Measurements from ENCODE around the gene KRTAP10-9.
"Not testable (repeated sequence)": the region's sequence is repeated elsewhere in the genome, so short reads cannot be mapped to it uniquely, and the experiment has no call there.

Gene KRTAP10-9

DNA sequence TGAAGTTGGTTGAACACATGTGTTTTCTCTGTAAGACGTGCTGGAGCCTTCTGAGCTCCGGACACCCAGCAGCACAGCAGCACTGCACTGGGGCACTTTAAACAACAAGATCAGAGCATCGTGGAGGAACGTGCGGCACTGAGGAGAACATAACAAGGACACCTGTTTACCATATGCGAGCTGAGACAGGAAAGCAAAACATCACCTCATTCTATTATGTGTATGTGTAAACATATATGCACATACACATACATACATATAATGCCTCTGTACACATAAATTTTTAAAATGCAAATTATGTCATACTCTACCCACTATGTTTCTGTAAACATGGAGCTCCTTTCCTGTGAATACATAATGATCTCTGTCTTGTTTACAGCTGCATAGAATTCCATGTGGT is 31.4 kb upstream of the KRTAP10-9 start:
- no peak for DNase-seq (ENCODE audit: low read depth in 2 of 2)

DNA sequence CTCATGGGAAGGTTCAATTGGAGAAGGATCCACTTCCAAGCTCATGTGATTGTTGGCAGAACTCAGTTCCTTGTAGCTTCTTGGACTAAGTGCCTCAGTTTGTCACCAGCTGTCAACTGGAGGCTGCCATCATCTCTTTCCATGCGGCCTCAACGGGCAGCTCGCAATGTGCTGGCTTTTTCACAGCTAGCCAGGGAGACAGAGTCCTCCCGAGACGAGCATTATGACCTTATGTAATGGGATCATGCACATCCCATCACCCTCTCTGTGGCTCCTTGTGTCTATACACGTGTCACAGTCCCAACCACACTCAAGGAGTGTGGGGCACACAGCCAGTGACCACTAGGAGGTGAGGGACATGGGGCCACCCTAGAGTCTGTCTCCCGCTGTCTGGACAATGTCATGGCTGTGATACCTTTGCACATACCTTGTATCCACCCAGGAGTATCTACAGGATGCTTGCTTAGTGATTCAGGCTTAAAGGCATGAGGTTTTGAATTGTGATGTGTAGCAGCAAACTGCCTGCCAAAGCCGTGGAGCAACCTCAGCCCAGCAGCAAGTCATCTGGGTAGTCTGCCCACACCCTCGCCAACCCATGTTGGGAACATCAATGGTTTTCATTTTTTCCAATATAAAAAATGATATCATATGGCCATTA is 30.7 kb upstream of the KRTAP10-9 start:
- DNase-seq (ENCODE audit: low read depth in 2 of 2) = no peak

DNA sequence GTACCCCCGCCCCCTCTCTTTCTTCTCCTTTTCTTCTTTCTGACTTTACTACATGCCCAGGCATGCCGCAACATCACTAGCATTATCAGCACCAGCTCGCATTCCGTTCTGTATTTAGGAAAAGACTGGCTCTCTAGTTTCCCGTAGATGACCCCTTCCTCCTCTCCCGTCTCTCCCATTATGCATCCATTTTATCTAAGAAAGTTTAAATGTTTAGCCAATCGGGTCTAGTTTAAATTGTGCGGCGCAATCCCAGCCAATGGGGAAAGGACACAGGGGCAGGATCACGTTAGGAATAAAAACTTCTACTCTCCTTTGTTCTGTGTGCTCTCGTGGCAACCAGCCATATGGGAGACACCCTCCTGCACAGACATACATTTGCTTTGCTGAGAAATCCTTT is 28.8 kb upstream of the KRTAP10-9 start:
- DNase-seq (ENCODE audit: low read depth in 2 of 2) = no peak

DNA sequence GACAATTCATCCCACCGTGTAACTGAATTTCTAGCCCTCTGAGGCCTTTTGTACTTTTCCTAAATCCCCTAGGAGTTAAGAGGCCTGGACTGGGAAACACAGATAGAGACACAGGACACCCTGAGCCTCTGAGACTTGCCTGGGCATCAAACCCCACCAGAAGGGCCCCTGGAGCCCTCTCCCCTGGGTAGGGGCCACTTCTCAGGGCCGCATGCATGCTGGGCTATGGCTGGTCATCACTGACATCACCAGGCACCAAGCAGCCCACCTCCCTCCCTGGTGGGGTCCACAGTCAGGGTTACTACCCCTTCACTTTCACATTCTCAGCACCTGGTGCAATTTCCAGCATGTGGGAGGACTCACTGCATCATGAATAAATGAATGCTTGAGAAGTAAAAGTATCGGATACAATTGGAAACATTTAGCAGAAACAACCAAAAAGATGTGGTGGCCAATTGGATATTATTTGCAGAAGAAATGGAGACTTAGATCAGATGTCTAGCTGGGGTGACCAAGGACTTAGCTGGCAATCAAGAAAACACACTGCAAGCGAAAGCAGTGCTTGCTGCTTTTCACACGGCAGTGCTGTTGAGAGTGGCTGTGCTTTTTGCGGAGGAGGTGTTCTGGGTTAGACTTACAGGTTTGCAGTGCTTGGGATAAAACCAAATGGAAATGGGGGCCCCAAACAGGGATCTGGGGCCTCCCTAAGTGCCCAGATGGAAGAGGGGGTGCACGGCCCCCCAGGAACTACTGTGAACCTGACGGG is 27.4 kb upstream of the KRTAP10-9 start:
- DNase-seq (ENCODE audit: low read depth in 2 of 2) = no peak

DNA sequence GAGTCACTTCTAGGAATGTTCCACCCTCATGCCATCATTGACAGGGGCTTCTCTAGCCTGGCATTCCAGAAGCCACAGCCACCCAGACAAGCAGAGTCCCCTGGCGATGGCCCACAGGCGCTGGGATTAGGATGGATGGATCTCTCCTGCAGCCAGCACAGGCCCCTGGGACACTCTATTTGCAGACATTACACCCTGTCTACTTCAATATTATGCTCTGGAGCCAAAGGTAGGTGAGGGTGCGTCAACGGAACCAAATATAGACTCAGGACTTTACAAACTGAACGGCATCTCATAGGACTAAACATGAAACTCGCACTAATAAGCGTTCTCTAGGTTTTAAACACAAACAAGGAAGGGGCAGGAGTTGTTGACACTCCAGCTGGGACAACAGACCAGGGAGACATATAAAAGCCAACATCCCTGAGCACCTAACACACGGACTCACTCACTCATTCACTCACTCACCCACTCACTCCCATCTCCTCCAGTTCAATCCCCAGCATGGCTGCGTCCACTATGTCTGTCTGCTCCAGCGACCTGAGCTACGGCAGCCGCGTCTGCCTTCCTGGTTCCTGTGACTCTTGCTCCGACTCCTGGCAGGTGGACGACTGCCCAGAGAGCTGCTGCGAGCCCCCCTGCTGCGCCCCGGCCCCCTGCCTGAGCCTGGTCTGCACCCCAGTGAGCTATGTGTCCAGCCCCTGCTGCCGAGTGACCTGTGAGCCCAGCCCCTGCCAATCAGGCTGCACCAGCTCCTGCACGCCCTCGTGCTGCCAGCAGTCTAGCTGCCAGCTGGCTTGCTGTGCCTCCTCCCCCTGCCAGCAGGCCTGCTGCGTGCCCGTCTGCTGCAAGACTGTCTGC is 26.5 kb upstream of the KRTAP10-9 start, which contains the start of gene KRTAP10-7:
Gene KRTAP10-7, plus strand, starts transcription at position 480 of the 861 bp plus-strand sequence. Its CDS starts 25 bp downstream, at position 505.
- DNase-seq (ENCODE audit: low read depth in 2 of 2) = not testable (repeated sequence)

DNA sequence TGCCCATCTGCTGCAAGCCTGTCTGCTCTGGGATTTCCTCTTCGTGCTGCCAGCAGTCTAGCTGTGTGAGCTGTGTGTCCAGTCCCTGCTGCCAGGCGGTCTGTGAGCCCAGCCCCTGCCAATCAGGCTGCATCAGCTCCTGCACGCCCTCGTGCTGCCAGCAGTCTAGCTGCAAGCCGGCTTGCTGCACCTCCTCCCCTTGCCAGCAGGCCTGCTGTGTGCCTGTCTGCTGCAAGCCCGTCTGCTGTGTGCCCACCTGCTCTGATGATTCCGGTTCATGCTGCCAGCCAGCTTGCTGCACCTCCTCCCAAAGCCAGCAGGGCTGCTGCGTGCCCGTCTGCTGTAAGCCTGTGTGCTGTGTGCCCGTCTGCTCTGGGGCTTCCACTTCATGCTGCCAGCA is 25.8 kb upstream of the KRTAP10-9 start:
- not testable (repeated sequence) for DNase-seq (ENCODE audit: low read depth in 2 of 2)

DNA sequence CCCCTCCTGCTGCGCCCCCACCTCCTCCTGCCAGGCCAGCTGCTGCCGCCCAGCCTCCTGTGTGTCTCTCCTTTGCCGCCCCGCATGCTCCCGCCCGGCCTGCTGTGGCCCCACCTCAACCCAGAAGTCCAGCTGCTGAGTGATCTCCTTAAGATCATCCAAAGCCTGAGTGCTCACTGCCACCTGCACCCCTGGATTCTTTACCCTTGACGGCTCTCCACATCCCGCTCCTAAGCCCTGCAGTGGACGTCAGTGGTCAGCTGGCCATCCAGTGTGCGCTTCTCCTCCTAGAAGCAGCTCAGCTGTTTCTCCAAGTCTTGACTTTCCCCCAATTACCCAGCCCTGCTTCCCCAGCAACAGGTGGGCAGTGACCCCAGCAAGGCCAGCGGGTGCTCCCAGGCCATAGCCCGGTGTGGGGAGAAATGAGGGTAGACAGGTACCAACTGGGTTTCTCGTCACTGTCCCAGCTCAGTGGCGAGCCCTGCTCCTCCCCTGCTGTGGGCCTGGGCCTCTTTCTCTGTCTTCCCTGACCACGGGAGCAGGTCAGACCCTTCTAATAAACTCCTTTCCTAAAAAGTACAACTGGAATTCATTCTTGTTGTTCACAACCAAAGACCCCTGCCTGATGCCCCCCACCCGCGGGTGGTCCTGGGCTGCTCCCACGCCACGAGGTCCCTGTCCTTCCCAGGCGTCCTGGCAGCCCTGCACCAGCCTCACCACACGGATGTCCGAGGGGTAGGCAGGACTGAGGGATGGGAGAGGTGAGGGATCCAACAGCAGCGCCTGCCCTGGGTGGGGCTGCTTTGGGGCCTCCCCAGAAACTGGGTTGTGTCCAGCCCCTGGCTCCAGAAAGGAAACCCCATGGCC is 25.1 kb upstream of the KRTAP10-9 start:
- DNase-seq (ENCODE audit: low read depth in 2 of 2) = no peak

DNA sequence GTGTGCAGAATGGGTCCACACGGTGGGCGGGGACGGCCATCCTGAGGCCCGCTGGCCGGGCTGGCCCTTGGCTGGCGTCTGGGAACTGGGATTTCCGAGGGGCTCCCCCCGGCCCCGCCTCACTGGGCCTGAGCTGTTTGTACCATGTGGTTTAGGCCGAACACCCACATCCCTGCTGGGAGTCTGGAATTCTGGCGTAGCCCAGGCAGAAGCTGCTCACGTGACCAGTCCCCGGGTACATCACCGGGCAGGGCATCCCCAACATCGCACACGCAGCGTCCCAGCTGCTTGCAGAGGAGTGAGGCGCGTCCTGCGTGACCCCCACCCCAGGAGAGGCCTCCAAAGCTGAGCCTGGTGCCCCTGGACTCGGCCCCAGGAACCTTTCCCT is 24.4 kb upstream of the KRTAP10-9 start:
- DNase-seq (ENCODE audit: low read depth in 2 of 2) = no peak

DNA sequence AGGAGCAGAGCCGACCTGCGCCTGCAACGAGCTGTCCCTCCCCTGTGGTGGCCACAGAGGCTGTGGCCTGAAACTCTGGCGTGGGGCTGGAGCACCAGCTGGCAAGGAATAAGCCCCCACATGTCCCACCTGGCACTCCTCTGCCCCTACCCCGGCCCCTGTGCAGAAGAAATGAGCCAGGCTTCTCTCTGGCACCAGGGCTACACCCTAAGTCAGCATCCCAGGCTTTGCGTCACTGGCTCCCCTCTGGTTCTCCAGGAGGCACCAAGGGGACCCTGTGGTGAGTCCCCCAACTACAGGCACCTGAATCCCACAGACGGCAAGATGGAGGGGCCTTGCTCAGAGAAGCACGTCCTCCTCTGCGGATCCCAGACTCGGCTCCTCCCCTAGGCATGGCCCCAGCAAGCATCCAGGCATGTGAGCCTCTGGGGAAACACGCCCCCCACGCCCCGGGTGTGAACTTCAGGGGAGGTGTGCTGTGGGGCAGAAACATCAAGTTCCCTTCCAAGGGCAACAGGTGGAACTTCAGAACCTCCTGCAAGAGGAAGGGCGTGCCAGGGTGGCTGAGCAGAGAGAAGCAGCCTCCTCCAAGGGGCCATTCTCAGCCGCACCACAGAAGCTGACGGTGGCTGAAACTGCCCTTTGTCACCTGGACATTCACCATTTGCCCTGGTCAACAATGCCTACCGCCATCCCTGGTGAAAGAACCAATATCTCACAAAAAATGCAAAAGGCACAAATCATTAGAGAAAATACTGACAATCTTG is 23.6 kb upstream of the KRTAP10-9 start:
- DNase-seq (ENCODE audit: low read depth in 2 of 2) = no peak

DNA sequence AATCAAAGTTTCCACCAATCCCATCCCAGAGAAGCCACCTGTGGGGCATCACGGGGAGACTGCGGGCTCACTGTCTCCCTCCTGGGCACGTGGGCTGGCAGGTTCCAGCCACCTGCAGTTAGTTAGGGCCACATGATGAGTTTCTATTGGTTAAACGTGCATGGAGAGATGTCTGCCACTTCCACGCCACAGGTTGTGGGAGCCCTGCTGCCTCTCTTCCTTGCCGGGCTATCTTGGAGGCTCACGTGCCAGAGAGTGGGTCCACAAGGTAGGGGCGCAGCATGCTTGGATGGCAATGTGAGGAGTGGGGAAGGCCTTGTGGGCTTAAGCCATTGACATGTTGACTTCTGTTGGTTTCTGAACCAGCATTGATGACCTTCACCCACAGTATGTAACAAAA is 23.0 kb upstream of the KRTAP10-9 start:
- no peak for DNase-seq (ENCODE audit: low read depth in 2 of 2)

DNA sequence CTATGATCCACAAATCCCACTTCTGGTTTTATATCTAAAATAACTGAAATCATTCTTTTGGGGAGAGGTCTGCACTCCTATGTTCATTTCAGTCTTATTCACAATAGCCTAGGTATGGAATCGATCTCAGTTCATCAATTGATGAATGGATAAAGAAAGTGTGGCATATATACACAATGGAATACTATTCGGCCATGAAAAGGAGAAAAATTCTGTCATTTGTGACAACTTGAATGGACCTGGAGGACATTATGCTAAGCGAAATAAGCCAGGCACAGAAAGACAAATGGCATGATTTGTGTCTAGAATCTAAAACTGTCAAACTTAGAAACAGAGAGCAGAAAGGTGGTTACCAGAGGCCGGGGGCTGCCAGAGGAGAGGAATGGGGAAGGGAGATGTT is 20.4 kb upstream of the KRTAP10-9 start:
- no peak for DNase-seq (ENCODE audit: low read depth in 2 of 2)

DNA sequence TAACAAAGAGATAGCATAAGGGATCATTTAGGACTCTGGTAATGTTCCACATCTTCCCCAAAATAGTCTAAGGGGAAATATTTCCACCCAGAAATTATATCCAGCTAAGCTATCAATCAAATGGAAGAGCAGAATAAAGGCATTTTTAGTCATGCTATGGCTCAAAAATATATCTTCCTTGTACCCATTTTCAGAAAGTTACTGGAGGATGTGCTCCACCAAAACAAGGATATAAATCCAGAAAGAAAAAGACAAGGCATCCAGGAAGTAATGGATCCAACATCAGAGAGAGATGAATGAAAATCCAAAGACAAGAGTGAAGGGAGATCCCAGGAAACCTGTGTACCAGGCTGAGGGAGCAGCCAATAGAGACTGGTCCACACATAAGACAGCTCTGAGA is 17.7 kb upstream of the KRTAP10-9 start:
- DNase-seq (ENCODE audit: low read depth in 2 of 2) = no peak

DNA sequence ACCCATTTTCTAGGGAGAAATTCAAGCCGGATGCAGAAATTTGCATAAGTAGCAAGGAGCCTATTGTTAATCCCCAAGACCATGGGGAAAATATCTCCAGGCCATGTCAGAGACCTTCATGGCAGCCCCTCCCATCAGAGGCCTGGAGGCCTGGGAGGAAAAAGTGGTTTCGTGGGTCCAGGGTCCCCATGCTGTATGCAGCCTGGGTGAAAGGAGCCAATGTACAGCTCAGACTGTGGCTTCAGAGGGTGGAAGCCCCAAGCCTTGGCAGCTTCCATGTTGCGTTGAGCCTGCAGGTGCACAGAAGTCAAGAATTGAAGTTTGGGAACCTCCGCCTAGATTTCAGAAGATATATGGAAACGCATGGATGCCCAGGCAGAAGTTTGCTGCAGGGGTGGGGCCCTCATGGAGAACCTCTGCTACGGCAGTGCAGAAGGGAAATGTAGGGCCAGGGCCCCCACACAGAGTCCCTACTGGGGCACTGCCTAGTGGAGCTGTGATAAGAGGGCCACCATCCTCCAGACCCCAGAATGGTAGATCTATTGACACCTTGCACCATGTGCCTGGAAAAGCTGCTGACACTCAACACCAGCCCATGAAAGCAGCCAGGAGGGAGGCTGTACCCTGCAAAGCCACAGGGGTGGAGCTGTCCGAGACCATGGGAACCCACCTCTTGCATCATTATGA is 16.6 kb upstream of the KRTAP10-9 start:
- DNase-seq (ENCODE audit: low read depth in 2 of 2) = not testable (repeated sequence)

DNA sequence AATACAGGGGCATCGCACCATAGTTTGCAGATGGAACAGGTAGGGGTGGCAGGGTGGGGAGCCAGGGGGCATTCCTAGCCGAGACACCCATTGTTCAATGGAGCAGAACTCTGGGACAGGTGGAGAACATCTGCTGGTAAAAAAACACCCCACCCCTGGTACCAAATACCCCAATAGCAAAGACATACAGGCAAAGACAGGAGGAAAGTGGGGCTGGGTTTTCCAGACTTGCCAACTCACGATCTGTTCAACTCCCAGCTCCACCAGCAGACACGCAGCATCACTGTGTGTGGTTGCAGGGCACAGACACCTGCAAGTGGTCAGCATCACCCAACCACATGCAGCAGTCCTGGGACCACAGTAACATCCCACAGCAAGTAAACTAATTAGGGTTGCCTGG is 15.3 kb upstream of the KRTAP10-9 start:
- no peak for DNase-seq (ENCODE audit: low read depth in 2 of 2)

DNA sequence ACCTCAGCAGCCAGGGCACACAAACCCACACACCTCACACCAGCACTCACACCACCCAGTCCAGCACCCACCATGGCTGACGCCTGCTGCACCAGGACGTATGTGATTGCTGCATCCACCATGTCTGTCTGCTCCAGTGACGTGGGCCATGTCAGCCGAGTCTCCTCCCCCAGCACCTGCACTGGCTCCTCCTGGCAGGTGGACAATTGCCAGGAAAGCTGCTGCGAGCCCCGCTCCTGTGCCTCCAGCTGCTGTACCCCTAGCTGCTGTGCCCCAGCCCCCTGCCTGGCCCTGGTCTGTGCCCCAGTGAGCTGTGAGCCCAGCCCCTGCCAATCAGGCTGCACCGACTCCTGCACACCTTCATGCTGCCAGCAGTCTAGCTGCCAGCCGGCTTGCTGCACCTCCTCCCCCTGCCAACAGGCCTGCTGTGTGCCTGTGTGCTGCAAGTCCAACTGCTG is 14.8 kb upstream of the KRTAP10-9 start, which contains the start of gene KRTAP10-8:
Gene KRTAP10-8, plus strand, starts transcription at position 51 of the 458 bp plus-strand sequence. Its CDS starts 22 bp downstream, at position 73.
- DNase-seq (ENCODE audit: low read depth in 2 of 2) = no peak

DNA sequence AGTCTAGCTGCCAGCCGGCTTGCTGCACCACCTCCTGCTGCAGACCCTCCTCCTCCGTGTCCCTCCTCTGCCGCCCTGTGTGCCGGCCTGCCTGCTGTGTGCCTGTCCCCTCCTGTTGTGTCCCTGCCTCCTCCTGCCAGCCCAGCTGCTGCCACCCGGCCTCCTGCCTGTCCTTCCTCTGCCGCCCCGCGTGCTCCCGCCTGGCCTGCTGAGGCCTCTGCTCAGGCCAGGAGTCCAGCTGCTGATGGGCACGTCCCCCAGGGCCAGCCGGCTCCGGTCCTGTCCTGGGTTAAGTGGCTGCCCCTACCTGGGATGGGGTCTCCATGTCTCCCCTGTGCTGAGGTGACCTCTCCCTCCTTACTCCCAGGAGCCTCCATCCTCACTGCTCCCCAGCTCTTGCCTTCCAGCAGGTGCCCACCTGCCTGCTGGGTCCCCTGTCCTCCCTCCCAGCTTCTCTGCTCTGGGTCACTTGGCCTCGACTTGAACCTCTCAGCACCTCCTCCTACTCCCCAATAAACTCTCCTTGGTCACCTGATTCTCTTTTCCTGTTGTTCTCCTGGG is 14.1 kb upstream of the KRTAP10-9 start:
- no peak for DNase-seq (ENCODE audit: low read depth in 2 of 2)

DNA sequence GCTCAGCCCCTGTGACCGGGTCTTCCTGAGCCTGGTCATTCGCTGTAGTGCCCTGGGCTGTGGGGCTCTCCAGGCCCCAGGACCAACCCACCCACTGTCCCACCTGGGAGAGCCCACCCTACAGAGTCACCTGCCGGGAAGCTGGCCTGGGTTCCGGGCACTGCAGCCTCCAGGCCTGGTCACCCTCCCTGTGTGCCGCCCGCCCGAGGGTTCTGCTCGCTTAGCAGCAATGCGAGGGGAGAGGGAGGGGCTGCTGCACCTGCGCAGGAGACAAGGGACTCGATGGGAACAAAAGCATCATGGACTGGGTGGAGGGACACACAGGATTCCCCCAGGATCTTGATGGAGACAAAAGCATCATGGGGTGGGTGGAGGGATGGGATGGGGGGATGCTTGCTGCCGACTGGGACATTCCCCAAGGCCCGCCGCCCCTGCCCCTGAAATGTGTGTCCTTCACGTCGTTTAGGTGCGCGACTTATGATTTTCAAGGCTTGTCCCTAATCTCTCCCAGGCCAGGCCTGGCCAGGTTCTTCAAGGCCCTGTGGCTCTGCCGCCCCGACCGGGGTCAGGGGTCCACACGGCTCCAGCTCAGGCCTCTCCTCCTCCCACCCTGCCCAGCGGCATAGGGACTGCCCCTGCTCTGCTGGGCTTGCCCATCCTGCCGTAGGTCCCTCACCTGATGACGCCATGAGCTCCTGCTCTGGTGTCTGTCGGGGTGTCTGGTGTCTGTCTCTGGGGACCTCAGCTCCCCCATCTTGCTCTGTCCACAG is 13.3 kb upstream of the KRTAP10-9 start:
- DNase-seq (ENCODE audit: low read depth in 2 of 2) = no peak

DNA sequence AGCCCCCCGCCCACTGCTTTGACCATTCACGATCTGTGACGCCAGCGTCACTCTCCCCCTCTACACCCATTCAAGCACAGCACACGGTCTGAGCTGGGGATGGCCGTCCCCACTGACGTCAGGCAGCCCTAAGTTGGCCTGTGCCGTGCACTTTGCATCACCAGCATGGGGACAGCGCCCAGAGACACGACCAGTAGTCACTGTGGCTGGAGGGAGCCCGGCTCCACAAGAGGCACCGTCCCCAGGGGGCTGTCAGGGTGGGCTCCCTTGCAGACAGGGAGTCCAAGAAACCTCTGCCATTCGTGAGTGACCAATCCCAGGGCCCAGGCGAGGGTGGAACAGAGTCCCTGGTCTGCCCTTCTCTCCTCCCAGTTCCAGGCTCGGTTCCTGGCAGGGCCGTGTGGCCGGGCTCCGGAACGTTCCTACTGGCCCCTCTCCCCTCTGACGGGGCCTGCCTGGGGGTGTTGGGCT is 12.7 kb upstream of the KRTAP10-9 start:
- no peak for DNase-seq (ENCODE audit: low read depth in 2 of 2)

DNA sequence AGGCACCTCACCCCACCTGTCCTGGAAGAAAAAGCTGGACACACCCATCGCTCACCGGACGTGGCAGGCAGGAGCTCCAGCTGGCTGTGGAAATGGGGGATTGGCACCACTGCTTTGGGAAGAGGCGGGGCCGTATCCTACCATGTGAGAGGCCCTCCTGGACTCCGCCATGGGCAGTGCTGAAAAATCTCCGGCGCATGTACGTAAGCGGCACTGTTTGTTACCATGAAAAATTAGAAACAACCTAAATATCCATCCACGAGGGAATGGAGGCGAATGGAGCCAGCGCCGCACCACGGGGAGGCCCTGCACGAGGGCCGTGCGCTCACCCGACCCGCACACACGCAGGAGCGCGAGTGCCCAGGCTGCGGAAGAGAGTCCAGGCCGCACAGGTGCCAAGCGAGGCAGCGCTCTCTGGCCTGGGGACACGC is 11.9 kb upstream of the KRTAP10-9 start:
- DNase-seq (ENCODE audit: low read depth in 2 of 2) = no peak
